Fibroblast of skin of back (primary cell): ENCODE results near the gene CSAD.
"Not testable (repeated sequence)": the region's sequence is repeated elsewhere in the genome, so short reads cannot be mapped to it uniquely, and the experiment has no call there.

Experiments
- DNase-seq: peaks from one replicate; pipeline ENCODE4 v3.0.0-alpha.2; 2013

Gene CSAD

GRCh38 chr12:53217931-53218307 is 37.2 kb upstream of the CSAD start:
- DNase-seq = no peak

GRCh38 chr12:53217051-53217930 is 36.6 kb upstream of the CSAD start:
- peak; percentile 44 for DNase-seq

- DNase-seq = no peak
Measured at GRCh38 chr12:53215497-53215896, 34.8 kb upstream of the CSAD start.

GRCh38 chr12:53214687-53215455 is 34.1 kb upstream of the CSAD start:
- DNase-seq = peak; percentile 40

GRCh38 chr12:53214221-53214620 is 33.5 kb upstream of the CSAD start:
- no peak for DNase-seq

- peak; percentile 69 for DNase-seq
Measured at GRCh38 chr12:53213348-53213747, 32.6 kb upstream of the CSAD start.

- no peak for DNase-seq
Measured at GRCh38 chr12:53212931-53213330, 32.2 kb upstream of the CSAD start.

GRCh38 chr12:53211476-53212381 is 31.0 kb upstream of the CSAD start:
- no peak for DNase-seq

- no peak for DNase-seq
Measured at GRCh38 chr12:53210843-53211242, 30.1 kb upstream of the CSAD start.

- no peak for DNase-seq
Measured at GRCh38 chr12:53208877-53209463, 28.2 kb upstream of the CSAD start.

GRCh38 chr12:53208435-53208834 is 27.7 kb upstream of the CSAD start:
- DNase-seq = no peak

- no peak for DNase-seq
Measured at GRCh38 chr12:53207042-53207441, 26.3 kb upstream of the CSAD start, which contains the start of gene ITGB7. Gene ITGB7 (minus strand): TSS chr12:53207251. CDS start chr12:53200443, 6,808 bp downstream.

GRCh38 chr12:53205747-53206419 is 25.2 kb upstream of the CSAD start:
- DNase-seq = peak; percentile 86

- no peak for DNase-seq
Measured at GRCh38 chr12:53204351-53204750, 23.6 kb upstream of the CSAD start.

GRCh38 chr12:53202316-53202715 is 21.6 kb upstream of the CSAD start:
- not testable (repeated sequence) for DNase-seq

- no peak for DNase-seq
Measured at GRCh38 chr12:53201639-53202038, 20.9 kb upstream of the CSAD start.

- DNase-seq = no peak
Measured at GRCh38 chr12:53201177-53201541, 20.4 kb upstream of the CSAD start.

- DNase-seq = no peak
Measured at GRCh38 chr12:53200458-53201176, 19.9 kb upstream of the CSAD start.

- DNase-seq = no peak
Measured at GRCh38 chr12:53200107-53200457, 19.4 kb upstream of the CSAD start.

GRCh38 chr12:53199700-53200099 is 19.0 kb upstream of the CSAD start:
- DNase-seq = no peak

- DNase-seq = no peak
Measured at GRCh38 chr12:53198486-53199110, 17.9 kb upstream of the CSAD start.
